GM21576 (cell line): ENCODE data around the gene AIFM3.
"Not testable (repeated sequence)": the region's sequence is repeated elsewhere in the genome, so short reads cannot be mapped to it uniquely, and the experiment has no call there.

ENCODE experiments used
- ATAC-seq: cut with Tn5 transposase; IDR thresholded peaks from one replicate; pipeline ENCODE4 v1.9.1; 2021; ENCODE audit warnings: mild to moderate bottlenecking, moderate library complexity; ENCODE audit not compliant: unreplicated experiment

The AIFM3 gene

GRCh38 chr22:20940904-20941385, 26.1 kb upstream of the AIFM3 start:
- ATAC-seq, result no peak

GRCh38 chr22:20942203-20942902, 24.7 kb upstream of the AIFM3 start:
- ATAC-seq, result not testable (repeated sequence)

GRCh38 chr22:20943104-20943933, 23.7 kb upstream of the AIFM3 start:
- ATAC-seq, result no peak

GRCh38 chr22:20944042-20944441, 23.0 kb upstream of the AIFM3 start:
- no peak for ATAC-seq

- no peak for ATAC-seq
These were observed 21.5 kb upstream of the AIFM3 start for GRCh38 chr22:20945578-20945934.

GRCh38 chr22:20946080-20946986, 20.7 kb upstream of the AIFM3 start:
- no peak for ATAC-seq

- no peak for ATAC-seq
These were observed 20.1 kb upstream of the AIFM3 start for GRCh38 chr22:20946991-20947390.

- no peak for ATAC-seq
These were observed 18.6 kb upstream of the AIFM3 start for GRCh38 chr22:20948450-20948849.

- ATAC-seq, result no peak
These were observed 18.1 kb upstream of the AIFM3 start for GRCh38 chr22:20948989-20949388.

GRCh38 chr22:20949698-20950183, 17.3 kb upstream of the AIFM3 start:
- ATAC-seq, result no peak

GRCh38 chr22:20951151-20951931, 15.7 kb upstream of the AIFM3 start:
- ATAC-seq, result no peak

- ATAC-seq, result no peak
These were observed 15.1 kb upstream of the AIFM3 start for GRCh38 chr22:20951932-20952380.

GRCh38 chr22:20952544-20953341, 14.3 kb upstream of the AIFM3 start:
- no peak for ATAC-seq

- ATAC-seq, result no peak
These were observed 13.8 kb upstream of the AIFM3 start for GRCh38 chr22:20953342-20953608.

- ATAC-seq, result no peak
These were observed 13.2 kb upstream of the AIFM3 start for GRCh38 chr22:20953668-20954500.

GRCh38 chr22:20955548-20955947, 11.5 kb upstream of the AIFM3 start:
- ATAC-seq, result no peak

GRCh38 chr22:20956258-20957101, 10.6 kb upstream of the AIFM3 start:
- no peak for ATAC-seq
